Measurements from ENCODE around the gene ANO4. TPM values are rescaled to one million over a fixed set of nuclear protein-coding genes. Genes with fewer than 3 reads are reported as not detected.

ANO4 gene
- total RNA-seq, 1 experiment from 2014 or later, result 5.7 TPM

DNA sequence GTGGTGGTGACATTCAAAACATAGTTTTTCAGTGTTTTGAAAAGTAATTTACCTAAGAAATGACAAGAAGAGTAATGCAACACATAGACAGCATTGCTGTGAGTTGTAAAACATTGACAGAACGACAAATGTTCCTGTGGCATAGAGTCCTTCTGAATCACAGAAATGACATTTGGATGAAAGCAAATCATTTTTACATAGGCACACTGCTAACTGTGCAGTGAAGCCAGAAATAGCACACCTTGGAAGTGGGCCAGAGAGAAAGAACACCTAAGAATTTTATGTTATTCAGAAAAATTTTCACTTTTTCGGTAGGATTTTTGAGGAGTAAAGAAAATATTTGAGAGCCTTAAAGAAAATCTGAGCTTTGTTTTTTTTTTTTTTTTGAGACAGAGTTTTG is 100.6 kb downstream of the ANO4 start:
- no peak for TF ChIP-seq CTCF (conservative IDR thresholded peaks at IDR 0.05)

More for the DNA sequence above, 100.6 kb downstream of the ANO4 start:
- H3K4me1 Mint-ChIP-seq, result 0 out of 4 replicates have a peak, but pooled peaks cover 0 to 3% of the 10 kb centered on the region in 2 experiments
- Histone ChIP-seq H4K5ac (ENCODE audit: insufficient read length, low read depth, low read length) (no peak overlapping the region), H3K18ac (ENCODE audit: insufficient read length, low read depth, low read length) (no peak overlapping the region), H2AFZ (ENCODE audit: low read length) (no peak overlapping the region), H2BK120ac (ENCODE audit: low read depth, low read length, poor library complexity, severe bottlenecking) (no peak overlapping the region), H4K20me1 (ENCODE audit: control insufficient read depth, insufficient read depth, insufficient read length) (no peaks in the 10 kb centered on the region), H3K23me2 (ENCODE audit: insufficient read length, low read depth, low read length, poor library complexity, severe bottlenecking) (no peaks in the 10 kb centered on the region), H2BK15ac (ENCODE audit: low read depth, low read length) (no peak overlapping the region), H3K9me3 (ENCODE audit: control insufficient read depth, low read depth, low read length) (no peaks in the 10 kb centered on the region), H3K27ac (ENCODE audit: insufficient read length, low read depth, low read length) (no peak overlapping the region), H3K4ac (ENCODE audit: low read depth, low read length) (no peak overlapping the region), H2BK20ac (ENCODE audit: low read depth, low read length, poor library complexity, severe bottlenecking) (no peak overlapping the region), H3K9ac (ENCODE audit: extremely low read depth, insufficient read length, low read length) (no peak overlapping the region), H4K91ac (ENCODE audit: insufficient read length, low read depth, low read length) (no peak overlapping the region), H3T11ph (ENCODE audit: low read length) (no peak overlapping the region), H3K56ac (ENCODE audit: insufficient read length, low read depth, low read length) (no peak overlapping the region), H3K23ac (ENCODE audit: insufficient read length, low read depth, low read length) (no peak overlapping the region), H3K27me3 (ENCODE audit: insufficient read depth, low read length) (no peaks in the 10 kb centered on the region), H2BK5ac (ENCODE audit: insufficient read length, low read length) (no peak overlapping the region), H3K79me1 (ENCODE audit: insufficient read depth, low read depth, low read length, poor library complexity, severe bottlenecking) (no peaks in the 10 kb centered on the region), H4K8ac (replicated peaks; ENCODE audit: insufficient read length, low read depth, low read length) (no peak overlapping the region), H3K14ac (ENCODE audit: insufficient read depth, low read length) (no peak overlapping the region), H2AK5ac (ENCODE audit: insufficient read length, low read length) (no peak overlapping the region), H3K79me2 (ENCODE audit: insufficient read depth, low read length) (no peaks in the 10 kb centered on the region), H2BK12ac (ENCODE audit: insufficient read length, low read depth, low read length) (no peak overlapping the region), H3K4me2 (ENCODE audit: insufficient read depth, insufficient read length, low read length) (no peak overlapping the region), H3K4me1 (ENCODE audit: insufficient read depth, low read length) (no peaks in the 10 kb centered on the region)
- H3K4me3 Mint-ChIP-seq, result no peak overlapping the region
- WGBS (ENCODE audit: extremely low coverage, insufficient read length, low lambda C conversion rate), result no CpG with 5 or more reads among the region's 2 CpGs
- no peaks in the 10 kb centered on the region for H3K36me3 Mint-ChIP-seq (ENCODE audit: insufficient read depth in 1 of 3, low read depth in 3 of 3)
- H3K27ac Mint-ChIP-seq, result no peak overlapping the region
- no peak for DNase-seq
- no peaks in the 10 kb centered on the region for H3K27me3 Mint-ChIP-seq (ENCODE audit: low read depth)
- H3K9me3 Mint-ChIP-seq, result no peaks in the 10 kb centered on the region
